NT2/D1 (cell line): Measurements from ENCODE around the gene ACKR2.

Experiments used
- SUZ12 ChIP-seq: IDR thresholded peaks from 2 replicates; pipeline ENCODE4 v1.6.1; 2011; ENCODE audit not compliant: insufficient read length, insufficient read depth; ENCODE audit errors: extremely low read depth
- YY1 ChIP-seq: IDR thresholded peaks from 2 replicates; pipeline ENCODE4 v1.6.1; 2011; ENCODE audit not compliant: insufficient read length, insufficient read depth
- ZNF274 ChIP-seq: IDR thresholded peaks from 2 replicates; pipeline ENCODE4 v1.6.1; 2011; ENCODE audit warnings: mild to moderate bottlenecking, low read depth, low read length

DNA sequence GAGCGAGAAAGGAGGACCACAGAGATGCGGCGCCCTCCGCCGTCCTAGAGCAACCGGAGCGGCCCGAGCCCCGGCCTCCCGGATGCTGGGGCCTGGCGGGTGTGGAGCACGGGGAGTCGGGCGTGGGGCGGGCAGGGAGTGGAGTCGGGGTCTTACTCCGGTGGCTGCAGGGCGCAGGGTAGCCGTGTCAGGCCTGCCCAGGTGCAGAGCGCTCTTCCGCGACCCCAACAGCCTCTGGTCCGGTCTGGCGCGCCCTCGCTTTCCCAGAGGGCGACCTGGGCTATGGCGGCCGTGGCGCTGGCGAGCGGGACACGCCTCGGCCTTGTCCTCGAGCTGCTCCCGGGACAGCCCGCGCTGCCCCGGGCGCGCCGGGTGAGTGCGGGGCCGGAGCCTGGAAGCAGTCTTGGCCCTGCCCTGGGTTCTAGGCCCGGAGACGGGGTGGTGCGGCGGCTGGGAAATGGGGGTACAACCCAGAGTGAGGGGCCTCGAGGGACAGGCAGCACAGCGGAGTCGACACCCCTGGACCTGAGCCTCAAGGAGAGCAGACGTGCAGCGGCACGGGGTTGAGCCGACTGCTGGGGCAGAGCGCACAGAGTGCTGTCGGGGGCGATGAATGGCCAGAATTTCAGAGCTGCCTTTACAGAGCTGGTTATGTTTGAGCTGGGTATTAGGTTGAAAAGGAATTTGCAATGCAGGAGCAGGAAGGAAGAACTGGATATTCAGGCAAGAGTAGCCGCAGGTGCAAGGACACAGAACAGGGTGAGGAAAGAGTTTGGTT is 97.0 kb downstream of the ACKR2 start, which contains the start of gene ZNF662:
- TF ChIP-seq YY1 (no peak), SUZ12 (no peak), ZNF274 (no peak)
